Cerebellar cortex (tissue), 1 donor: ENCODE results near the gene UTP3.
A peak's percentile ranks its signal among the peaks of the same experiment; 100 is the strongest.
"Not testable (repeated sequence)": the region's sequence is repeated elsewhere in the genome, so short reads cannot be mapped to it uniquely, and the experiment has no call there.

ENCODE experiments used
- DNase-seq: peaks from one replicate; pipeline ENCODE4 v3.0.0-alpha.2; 2015; ENCODE audit warnings: low spot score

The UTP3 gene

DNA sequence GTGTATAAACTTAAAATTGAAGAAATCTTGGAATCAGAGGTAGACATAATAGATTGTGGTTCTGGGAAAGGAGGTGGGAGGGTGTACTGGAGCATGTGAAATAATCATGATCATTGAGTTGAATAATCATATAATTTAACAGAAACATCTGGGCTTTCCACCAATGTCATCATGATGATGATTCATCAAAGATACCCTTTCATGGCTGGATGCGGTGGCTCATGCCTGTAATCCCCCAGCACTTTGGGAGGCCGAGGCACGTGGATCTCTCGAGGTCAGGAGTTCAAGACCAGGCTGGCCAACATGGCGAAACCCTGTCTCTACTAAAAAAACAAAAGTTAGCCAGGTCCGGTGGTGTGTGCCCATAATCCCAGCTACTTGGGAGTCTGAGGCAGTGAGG is 26.8 kb downstream of the UTP3 start:
- no peak for DNase-seq

- no peak for DNase-seq
Observed at GRCh38 chr4:70718811-70719604, 30.7 kb downstream of the UTP3 start.

GRCh38 chr4:70721747-70722146 is 33.4 kb downstream of the UTP3 start, which contains the start of gene RUFY3:
TSS of gene RUFY3 (plus strand) at chr4:70721964. CDS start at chr4:70722574, 610 bp downstream.
- peak; percentile 98 for DNase-seq

DNA sequence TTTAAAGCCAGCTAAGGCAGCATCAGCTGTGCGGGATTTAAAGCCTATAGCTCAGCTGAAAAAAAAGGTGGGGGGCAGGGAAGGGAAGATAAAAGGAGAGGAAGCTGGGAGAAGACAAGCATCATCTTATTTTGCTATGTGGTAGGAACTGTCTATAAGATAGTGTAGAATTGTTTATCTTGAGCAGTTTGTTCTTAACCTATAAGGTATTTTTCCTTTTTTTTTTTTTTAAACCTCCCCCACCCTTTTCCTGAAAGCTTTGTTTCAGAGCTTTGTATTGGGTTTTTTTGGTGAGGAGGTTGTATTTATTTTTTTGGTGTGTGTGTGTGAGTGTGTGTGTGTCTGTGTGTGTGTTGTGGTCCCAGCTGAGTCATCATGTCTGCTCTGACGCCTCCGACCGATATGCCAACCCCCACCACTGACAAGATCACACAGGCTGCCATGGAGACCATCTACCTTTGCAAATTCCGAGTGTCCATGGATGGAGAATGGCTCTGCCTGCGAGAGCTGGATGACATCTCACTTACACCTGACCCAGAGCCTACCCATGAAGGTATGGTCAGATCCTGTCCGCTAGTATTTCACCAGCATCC is 34.0 kb downstream of the UTP3 start:
- peak; percentile 63 for DNase-seq

- no peak for DNase-seq
Observed at GRCh38 chr4:70724463-70724862, 36.1 kb downstream of the UTP3 start.

DNA sequence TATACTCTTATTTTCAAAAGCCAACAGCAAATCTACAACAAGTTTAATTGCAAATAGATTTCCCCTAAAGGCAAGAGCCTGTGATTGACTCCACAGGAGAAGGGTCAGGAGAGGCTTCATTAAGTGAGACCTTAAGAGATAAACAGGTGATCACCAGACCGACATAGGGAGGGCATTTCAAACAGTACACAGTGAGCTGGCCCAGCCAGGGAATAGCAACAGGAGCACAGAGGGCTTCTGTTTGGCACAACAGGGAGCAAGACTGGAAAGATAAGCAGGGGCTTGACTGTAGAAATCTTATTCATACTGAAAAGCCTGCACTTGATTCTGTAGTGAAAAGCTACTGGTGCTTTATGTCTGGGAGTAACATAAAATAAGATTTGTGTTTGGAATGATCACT is 37.3 kb downstream of the UTP3 start:
- no peak for DNase-seq

DNA sequence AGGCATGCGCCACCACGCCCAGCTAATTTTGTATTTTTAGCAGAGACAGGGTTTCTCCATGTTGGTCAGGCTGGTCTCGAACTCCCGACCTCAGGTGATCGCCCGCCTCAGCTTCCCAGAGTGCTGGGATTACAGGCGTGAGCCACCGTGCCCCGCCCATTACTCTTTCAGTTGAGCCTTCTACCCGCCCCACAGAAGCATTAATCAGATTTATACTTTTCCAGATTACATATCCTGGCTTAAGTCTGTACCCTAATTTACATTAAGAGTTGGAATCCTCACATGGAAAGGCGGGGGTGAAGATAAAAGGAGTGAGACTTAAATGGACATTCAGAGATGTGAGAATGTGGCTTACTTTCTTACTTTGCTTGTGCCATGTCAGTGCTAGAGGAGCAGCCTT is 38.2 kb downstream of the UTP3 start:
- DNase-seq = not testable (repeated sequence)

DNA sequence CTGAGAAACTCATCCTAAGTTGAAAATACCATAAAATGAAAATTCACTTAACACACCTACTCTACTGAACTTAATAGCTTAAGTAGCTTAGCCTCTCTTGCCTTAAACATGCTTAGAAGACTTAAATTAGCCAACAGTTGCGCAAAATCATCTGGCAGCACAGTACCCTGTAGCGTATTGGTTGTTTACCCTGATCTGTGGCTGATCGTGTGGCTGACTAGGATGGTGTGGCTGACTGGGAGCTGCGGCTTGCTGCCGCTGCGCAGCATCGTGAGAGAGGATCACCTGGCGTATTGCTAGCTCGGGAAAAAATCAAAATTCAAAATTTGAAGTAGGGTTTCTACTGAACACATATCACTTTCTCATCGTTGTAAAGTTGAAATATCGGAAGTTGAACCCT is 39.8 kb downstream of the UTP3 start:
- DNase-seq = peak; percentile 21

DNA sequence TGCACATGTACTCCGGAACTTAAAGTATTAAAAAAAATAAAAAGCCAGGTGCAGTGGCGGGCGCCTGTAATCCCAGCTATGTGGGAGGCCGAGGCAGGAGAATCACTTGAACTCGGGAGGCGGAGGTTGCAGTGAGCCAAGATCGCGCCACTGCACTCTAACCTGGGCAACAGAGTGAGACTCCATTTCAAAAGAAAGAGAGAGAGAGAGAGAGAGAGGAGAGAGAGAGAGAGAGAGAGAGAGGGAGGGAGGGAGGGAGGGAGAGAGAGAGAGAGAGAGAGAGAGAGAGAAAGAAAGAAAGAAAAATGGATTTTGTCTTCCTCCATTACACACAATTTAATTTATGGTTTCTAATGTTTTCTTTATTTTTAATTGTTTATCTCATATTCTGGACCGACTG is 44.5 kb downstream of the UTP3 start:
- DNase-seq = not testable (repeated sequence)

DNA sequence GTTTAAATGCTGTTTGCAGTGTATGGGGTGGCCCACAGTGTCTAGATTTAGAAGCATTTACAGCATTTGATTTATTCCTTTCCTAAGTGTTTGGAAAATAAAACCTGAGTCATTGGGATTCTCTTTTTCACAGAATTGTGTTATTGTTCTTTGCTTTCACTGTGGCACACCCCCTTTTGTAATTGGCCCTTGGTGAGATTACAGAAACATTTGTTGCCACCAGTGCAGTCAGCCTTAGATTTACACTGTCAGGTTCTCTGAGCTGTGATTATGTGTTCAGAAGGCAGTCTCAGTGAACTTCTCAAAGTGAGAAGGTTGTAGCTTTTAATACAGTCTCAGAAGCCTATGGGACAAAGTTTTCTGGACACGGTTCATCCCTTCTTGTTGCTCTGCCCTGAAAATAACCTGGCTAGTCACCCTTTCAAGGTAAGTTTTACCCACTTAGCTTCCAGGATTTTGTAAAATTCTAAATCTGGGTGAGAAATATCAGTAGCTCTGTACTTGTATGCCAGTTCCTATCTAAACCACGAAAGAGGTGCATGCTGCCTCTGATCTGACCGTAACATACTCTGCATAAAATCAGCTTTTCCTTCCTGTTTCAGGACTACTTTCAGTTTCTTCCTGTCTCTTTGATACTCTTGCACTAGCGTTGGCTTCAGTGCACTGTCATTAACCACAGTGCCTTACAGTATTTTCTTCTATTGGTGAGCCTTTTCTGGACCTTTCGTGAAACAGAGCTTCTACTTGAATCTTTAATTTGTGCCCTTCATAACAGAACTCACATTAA is 46.0 kb downstream of the UTP3 start:
- DNase-seq = peak; percentile 20

- no peak for DNase-seq
Observed at GRCh38 chr4:70734971-70735370, 46.6 kb downstream of the UTP3 start.

DNA sequence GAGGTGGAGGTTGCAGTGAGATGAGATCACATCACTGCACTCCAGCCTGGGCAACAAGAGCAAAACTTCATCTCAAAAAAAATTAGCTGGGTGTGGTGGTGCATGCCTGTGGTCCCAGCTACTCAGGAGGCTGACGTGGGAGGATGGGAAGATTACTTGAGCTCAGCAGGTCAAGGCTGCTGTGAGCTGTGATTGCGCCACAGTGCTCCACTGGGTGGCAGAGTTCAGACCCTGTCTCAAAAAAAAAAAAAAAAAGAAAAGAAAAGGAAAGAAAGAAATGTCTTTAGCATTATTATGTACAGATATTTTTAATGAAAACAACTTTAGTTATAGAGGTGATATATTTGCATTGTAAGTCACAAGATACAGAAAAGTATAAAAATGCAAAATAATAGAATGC is 47.6 kb downstream of the UTP3 start:
- peak; percentile 28 for DNase-seq

DNA sequence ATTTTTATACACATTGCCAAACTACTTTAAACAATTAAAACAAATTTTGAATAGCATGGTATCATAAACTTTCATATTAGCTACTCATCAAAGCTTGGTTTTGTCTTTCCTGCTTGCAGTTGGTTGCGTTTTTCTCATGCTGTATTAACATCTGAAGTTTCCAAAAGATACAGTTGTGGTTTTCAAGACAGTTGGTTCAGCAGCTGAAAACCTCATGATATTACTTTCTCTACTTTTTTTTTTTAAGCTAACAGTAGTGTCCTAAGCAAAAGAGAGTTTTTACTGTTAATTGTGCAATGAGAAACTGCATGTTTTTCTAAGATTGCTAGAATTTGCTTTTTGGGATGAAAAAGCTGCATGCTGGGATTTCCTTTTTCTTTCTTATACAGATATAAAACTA is 48.7 kb downstream of the UTP3 start:
- no peak for DNase-seq

- no peak for DNase-seq
Observed at GRCh38 chr4:70737409-70737808, 49.1 kb downstream of the UTP3 start.

DNA sequence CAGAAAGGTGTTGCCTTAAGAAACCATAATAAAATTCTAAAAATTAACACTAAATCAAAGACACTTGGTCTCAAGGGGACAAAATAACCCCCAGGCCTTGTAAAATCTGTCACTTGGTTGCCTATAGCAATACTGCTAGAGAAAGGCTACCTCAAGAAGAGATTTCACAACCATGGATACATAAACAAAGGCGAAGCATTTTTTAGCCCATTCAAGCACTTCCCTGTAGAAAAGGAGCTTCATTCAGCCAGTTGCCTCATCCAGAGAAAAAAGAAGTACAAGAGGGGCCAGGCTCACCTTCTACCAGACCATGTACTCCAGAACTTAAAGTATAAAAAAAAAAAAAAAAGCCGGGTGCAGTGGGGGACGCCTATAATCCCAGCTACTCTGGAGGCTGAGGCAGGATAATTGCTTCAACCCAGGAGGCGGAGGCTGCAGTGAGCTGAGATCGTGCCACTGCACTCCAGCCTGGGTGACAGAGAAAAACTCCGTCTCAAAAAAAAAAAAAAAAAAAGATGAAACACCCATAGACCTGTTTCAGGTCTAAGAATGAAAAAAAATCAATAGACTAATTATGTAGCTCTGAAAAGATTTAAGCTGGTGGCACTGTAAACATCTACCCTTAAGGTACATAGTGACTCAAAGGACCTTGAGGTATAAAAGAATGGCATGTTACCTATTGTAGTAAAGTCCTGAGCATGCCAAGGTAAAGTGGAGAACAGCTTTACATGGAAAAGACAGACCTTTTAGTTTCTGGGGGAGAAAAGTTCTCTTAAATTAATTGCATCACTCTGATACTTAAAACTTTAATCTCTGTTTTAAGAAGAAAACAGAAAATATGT is 51.4 kb downstream of the UTP3 start:
- DNase-seq = no peak
